ENCODE results near the gene PGF.
A peak's percentile ranks its signal among the peaks of the same experiment; 100 is the strongest.

The PGF gene

DNA sequence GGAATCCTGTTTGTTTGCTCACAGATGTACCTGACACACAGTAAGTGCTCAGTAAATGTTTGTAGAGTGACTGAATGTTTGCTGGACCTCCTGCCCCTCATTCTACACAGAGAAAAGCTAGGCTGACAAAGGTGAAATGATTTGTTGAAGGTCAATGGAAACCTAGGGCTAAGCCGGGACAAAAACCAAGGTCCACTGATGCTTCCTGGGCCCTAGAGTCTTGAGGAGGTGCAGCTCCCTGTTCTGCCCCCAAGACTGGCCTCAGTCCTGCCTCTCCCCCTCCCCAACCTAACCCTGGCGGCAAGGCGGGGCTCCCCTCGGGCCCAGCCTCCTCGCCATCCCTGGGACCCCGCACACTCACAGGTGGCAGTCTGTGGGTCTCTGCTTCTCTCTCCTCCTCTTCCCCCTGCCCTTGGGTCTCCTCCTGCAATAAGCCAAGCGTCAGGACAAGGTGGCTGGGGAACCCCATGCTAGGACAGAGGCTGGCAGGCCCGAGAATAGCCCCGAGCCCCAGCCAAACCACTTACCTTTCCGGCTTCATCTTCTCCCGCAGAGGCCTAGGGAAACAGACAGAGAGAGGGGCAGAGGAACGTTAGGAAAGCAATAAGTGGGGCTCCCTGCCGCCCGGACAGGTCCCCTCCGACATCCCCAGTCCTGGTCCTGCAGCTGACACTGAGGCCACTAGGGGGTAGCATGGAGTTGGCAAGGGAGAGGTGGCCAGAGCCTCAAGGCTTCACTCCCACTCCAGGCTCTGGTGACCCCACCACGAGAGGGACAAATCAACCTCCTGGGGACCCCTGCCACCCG lies 9.3 kb downstream of the PGF start:
- no peak overlapping the region for H3K23ac ChIP-seq (ENCODE audit: low read length)

DNA sequence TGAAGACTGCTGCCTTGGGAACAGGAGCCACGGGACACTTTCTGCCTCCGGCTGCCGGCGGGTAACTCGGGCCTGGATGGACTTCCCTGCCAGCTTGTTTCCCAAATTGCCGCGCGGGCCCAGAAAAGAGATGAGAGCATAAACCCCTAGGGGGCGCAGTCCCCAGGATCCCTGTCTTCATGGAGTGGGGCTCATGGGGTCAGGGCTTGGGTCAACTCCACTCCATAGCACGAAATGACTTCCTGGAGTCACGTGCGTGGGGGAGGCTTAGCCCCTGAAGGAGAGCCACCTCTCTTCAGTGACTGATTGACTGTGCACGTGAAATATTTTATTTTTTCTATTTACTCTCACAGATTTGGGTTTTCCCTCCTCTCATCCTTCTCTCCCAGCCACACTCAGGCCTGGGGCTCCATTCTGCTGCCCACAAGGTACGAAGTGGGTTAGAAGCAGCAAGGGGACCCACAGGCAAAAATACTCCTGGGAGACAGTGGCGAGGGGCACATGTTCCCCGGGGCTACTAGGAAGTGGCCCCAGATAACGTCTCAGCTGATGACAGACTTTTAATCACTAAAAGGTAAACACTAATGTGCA lies 10.0 kb downstream of the PGF start:
- Histone ChIP-seq H3K4ac (ENCODE audit: low read depth, low read length) (no peak overlapping the region), H3K27ac (ENCODE audit: low read depth, low read length) (no peak overlapping the region), H2BK15ac (replicated peaks; ENCODE audit: low read depth) (no peak overlapping the region)

More for the DNA sequence above, 9.3 kb downstream of the PGF start:
- Histone ChIP-seq H3K27ac (ENCODE audit: low read depth, low read length) (no peak overlapping the region), H4K8ac (ENCODE audit: low read depth, low read length) (no peak overlapping the region), H3K79me1 (ENCODE audit: low read length) (no peaks in the 10 kb centered on the region), H3K4ac (ENCODE audit: low read depth, low read length) (no peak overlapping the region), H3K56ac (ENCODE audit: low read length) (peak overlapping the region; percentile 30), H3K79me2 (ENCODE audit: control insufficient read depth, insufficient read depth, low read length) (no peaks in the 10 kb centered on the region), H2BK15ac (replicated peaks; ENCODE audit: low read depth) (no peak overlapping the region), H3K18ac (ENCODE audit: low read length) (no peak overlapping the region), H3K27me3 (ENCODE audit: insufficient read depth, low read length, poor library complexity) (no peaks in the 10 kb centered on the region), H3K4me2 (ENCODE audit: low read length) (no peak overlapping the region), H2BK5ac (ENCODE audit: low read length) (no peak overlapping the region), H3K4me3 (ENCODE audit: low read length) (no peak overlapping the region), H3K36me3 (ENCODE audit: control insufficient read depth, insufficient read depth, low read length) (no peaks in the 10 kb centered on the region), H4K5ac (ENCODE audit: low read length) (no peak overlapping the region), H3K4me1 (ENCODE audit: control insufficient read depth, low read depth, low read length) (no peaks in the 10 kb centered on the region), H2AK5ac (ENCODE audit: low read length) (no peak overlapping the region), H2BK120ac (ENCODE audit: low read depth, low read length) (no peak overlapping the region), H3K9ac (ENCODE audit: low read length) (no peak overlapping the region)
- WGBS (ENCODE audit: extremely low coverage, insufficient coverage, low lambda C conversion rate): no CpG with 5 or more reads among the region's 17 CpGs
- peak; percentile 84 for DNase-seq

GRCh38 chr14:74942608-74943007 lies 12.8 kb downstream of the PGF start:
- Histone ChIP-seq H3K4me2 (ENCODE audit: low read length) (no peak overlapping the region), H3K4ac (ENCODE audit: low read depth, low read length) (no peak overlapping the region), H3K4me3 (ENCODE audit: low read length) (no peak overlapping the region), H3K23ac (ENCODE audit: low read length) (no peak overlapping the region), H4K8ac (ENCODE audit: low read depth, low read length) (no peak overlapping the region), H3K4me1 (ENCODE audit: control insufficient read depth, low read depth, low read length) (no peaks in the 10 kb centered on the region), H3K27ac (ENCODE audit: low read depth, low read length) (no peak overlapping the region), H3K79me1 (ENCODE audit: low read length) (no peaks in the 10 kb centered on the region), H4K5ac (ENCODE audit: low read length) (no peak overlapping the region), H3K56ac (ENCODE audit: low read length) (no peak overlapping the region), H2BK15ac (replicated peaks; ENCODE audit: low read depth) (no peak overlapping the region), H2BK120ac (ENCODE audit: low read depth, low read length) (no peak overlapping the region), H2AK5ac (ENCODE audit: low read length) (no peak overlapping the region), H3K36me3 (ENCODE audit: control insufficient read depth, insufficient read depth, low read length) (no peaks in the 10 kb centered on the region), H3K9ac (ENCODE audit: low read length) (no peak overlapping the region), H3K18ac (ENCODE audit: low read length) (no peak overlapping the region), H3K79me2 (ENCODE audit: control insufficient read depth, insufficient read depth, low read length) (no peaks in the 10 kb centered on the region), H2BK5ac (ENCODE audit: low read length) (no peak overlapping the region), H3K27me3 (ENCODE audit: insufficient read depth, low read length, poor library complexity) (no peaks in the 10 kb centered on the region)
- DNase-seq: no peak
- WGBS (ENCODE audit: extremely low coverage, insufficient coverage, low lambda C conversion rate): no CpG with 5 or more reads among the region's 11 CpGs

More for the DNA sequence above, 10.0 kb downstream of the PGF start:
- Histone ChIP-seq H2BK120ac (ENCODE audit: low read depth, low read length) (no peak overlapping the region), H3K4me3 (ENCODE audit: low read length) (no peak overlapping the region), H3K18ac (ENCODE audit: low read length) (no peak overlapping the region), H3K27me3 (ENCODE audit: insufficient read depth, low read length, poor library complexity) (no peaks in the 10 kb centered on the region), H3K79me2 (ENCODE audit: control insufficient read depth, insufficient read depth, low read length) (no peaks in the 10 kb centered on the region), H2AK5ac (ENCODE audit: low read length) (no peak overlapping the region), H3K9ac (ENCODE audit: low read length) (no peak overlapping the region), H3K23ac (ENCODE audit: low read length) (no peak overlapping the region), H4K5ac (ENCODE audit: low read length) (no peak overlapping the region), H3K36me3 (ENCODE audit: control insufficient read depth, insufficient read depth, low read length) (no peaks in the 10 kb centered on the region), H4K8ac (ENCODE audit: low read depth, low read length) (no peak overlapping the region), H3K4me2 (ENCODE audit: low read length) (no peak overlapping the region), H3K79me1 (ENCODE audit: low read length) (no peaks in the 10 kb centered on the region), H2BK5ac (ENCODE audit: low read length) (no peak overlapping the region), H3K4me1 (ENCODE audit: control insufficient read depth, low read depth, low read length) (no peaks in the 10 kb centered on the region), H3K56ac (ENCODE audit: low read length) (no peak overlapping the region)
- WGBS (ENCODE audit: extremely low coverage, insufficient coverage, low lambda C conversion rate): no CpG with 5 or more reads among the region's 17 CpGs
- DNase-seq: peak; percentile 81

GRCh38 chr14:74942181-74942580 lies 13.2 kb downstream of the PGF start:
- no peak for DNase-seq
- no peak overlapping the region for H4K5ac ChIP-seq (ENCODE audit: low read length)
- no peak overlapping the region for H3K27ac ChIP-seq (ENCODE audit: low read depth, low read length)
- H3K36me3 ChIP-seq (ENCODE audit: control insufficient read depth, insufficient read depth, low read length): no peaks in the 10 kb centered on the region
- H3K27me3 ChIP-seq (ENCODE audit: insufficient read depth, low read length, poor library complexity): no peaks in the 10 kb centered on the region
- H3K4me3 ChIP-seq (ENCODE audit: low read length): no peak overlapping the region
- H3K56ac ChIP-seq (ENCODE audit: low read length): no peak overlapping the region
- no peak overlapping the region for H3K18ac ChIP-seq (ENCODE audit: low read length)
- H3K79me2 ChIP-seq (ENCODE audit: control insufficient read depth, insufficient read depth, low read length): no peaks in the 10 kb centered on the region
- H3K23ac ChIP-seq (ENCODE audit: low read length): no peak overlapping the region
- H2BK120ac ChIP-seq (ENCODE audit: low read depth, low read length): no peak overlapping the region
- no peak overlapping the region for H2AK5ac ChIP-seq (ENCODE audit: low read length)
- no peak overlapping the region for H4K8ac ChIP-seq (ENCODE audit: low read depth, low read length)
- H3K4me2 ChIP-seq (ENCODE audit: low read length): no peak overlapping the region
- WGBS (ENCODE audit: extremely low coverage, insufficient coverage, low lambda C conversion rate): no CpG with 5 or more reads among the region's 12 CpGs
- no peaks in the 10 kb centered on the region for H3K79me1 ChIP-seq (ENCODE audit: low read length)
- no peak overlapping the region for H3K4ac ChIP-seq (ENCODE audit: low read depth, low read length)
- no peak overlapping the region for H2BK15ac ChIP-seq (replicated peaks; ENCODE audit: low read depth)
- H3K4me1 ChIP-seq (ENCODE audit: control insufficient read depth, low read depth, low read length): no peaks in the 10 kb centered on the region
- H2BK5ac ChIP-seq (ENCODE audit: low read length): no peak overlapping the region
- H3K9ac ChIP-seq (ENCODE audit: low read length): no peak overlapping the region

GRCh38 chr14:74941676-74942097 lies 13.7 kb downstream of the PGF start:
- Histone ChIP-seq H3K23ac (ENCODE audit: low read length) (no peak overlapping the region), H2BK5ac (ENCODE audit: low read length) (no peak overlapping the region), H4K5ac (ENCODE audit: low read length) (no peak overlapping the region), H3K4ac (ENCODE audit: low read depth, low read length) (no peak overlapping the region), H3K4me1 (ENCODE audit: control insufficient read depth, low read depth, low read length) (no peaks in the 10 kb centered on the region), H3K79me2 (ENCODE audit: control insufficient read depth, insufficient read depth, low read length) (no peaks in the 10 kb centered on the region), H4K8ac (ENCODE audit: low read depth, low read length) (no peak overlapping the region), H3K18ac (ENCODE audit: low read length) (no peak overlapping the region), H2BK15ac (replicated peaks; ENCODE audit: low read depth) (no peak overlapping the region), H3K27ac (ENCODE audit: low read depth, low read length) (no peak overlapping the region), H3K27me3 (ENCODE audit: insufficient read depth, low read length, poor library complexity) (no peaks in the 10 kb centered on the region), H3K4me3 (ENCODE audit: low read length) (no peak overlapping the region), H2BK120ac (ENCODE audit: low read depth, low read length) (no peak overlapping the region), H3K4me2 (ENCODE audit: low read length) (no peak overlapping the region), H3K9ac (ENCODE audit: low read length) (no peak overlapping the region), H3K56ac (ENCODE audit: low read length) (no peak overlapping the region), H2AK5ac (ENCODE audit: low read length) (no peak overlapping the region), H3K36me3 (ENCODE audit: control insufficient read depth, insufficient read depth, low read length) (no peaks in the 10 kb centered on the region), H3K79me1 (ENCODE audit: low read length) (no peaks in the 10 kb centered on the region)
- no peak for DNase-seq
- no CpG with 5 or more reads among the region's 13 CpGs for WGBS (ENCODE audit: extremely low coverage, insufficient coverage, low lambda C conversion rate)

Data from mesendoderm (in vitro differentiated cells).